Glutamatergic neuron (in vitro differentiated cells): ENCODE data around the gene KCNE3. TPM values are rescaled to one million over a fixed set of nuclear protein-coding genes. Genes with fewer than 3 reads are reported as not detected.

ENCODE experiments used
- DNase-seq: peaks from one replicate; pipeline ENCODE4 v3.0.0; 2022
- H3K27ac Mint-ChIP-seq: one replicate; pipeline ENCODE4 v1.8.0; 2020; ENCODE audit warnings: mild to moderate bottlenecking, mixed read lengths, inconsistent platforms; ENCODE audit not compliant: unreplicated experiment
- H3K27me3 Mint-ChIP-seq: one replicate; pipeline ENCODE4 v1.8.0; 2020; ENCODE audit warnings: mild to moderate bottlenecking, moderate library complexity, mixed read lengths, inconsistent platforms; ENCODE audit not compliant: unreplicated experiment
- H3K36me3 Mint-ChIP-seq: one replicate; pipeline ENCODE4 v1.8.0; 2020; ENCODE audit warnings: mild to moderate bottlenecking, mixed read lengths, inconsistent platforms; ENCODE audit not compliant: unreplicated experiment
- H3K4me1 Mint-ChIP-seq: one replicate; pipeline ENCODE4 v1.8.0; 2020; ENCODE audit warnings: mild to moderate bottlenecking, low read depth, mixed read lengths, inconsistent platforms; ENCODE audit not compliant: unreplicated experiment
- H3K4me3 Mint-ChIP-seq: one replicate; pipeline ENCODE4 v1.8.0; 2020; ENCODE audit warnings: mild to moderate bottlenecking, mixed read lengths, inconsistent platforms; ENCODE audit not compliant: unreplicated experiment
- H3K9me3 Mint-ChIP-seq: one replicate; pipeline ENCODE4 v1.8.0; 2020; ENCODE audit warnings: mild to moderate bottlenecking, moderate library complexity, mixed read lengths, inconsistent platforms; ENCODE audit not compliant: unreplicated experiment
- total RNA-seq: library from RNA; stranded (reverse); fragmentation: NEBNext Ultra II Directional; extraction: Animal tissue kit (Norgen Biotek cat#: 25700); gene quantifications from one replicate; pipeline ENCODE4 v1.2.1, GENCODE V29; 2021; ENCODE audit not compliant: unreplicated experiment
- TF ChIP-seq, protein P1 (sequence below): fragments of 200-600 bp; sonication (generic); IDR thresholded peaks from one replicate; pipeline ENCODE4 v1.5.0; 2021; ENCODE audit not compliant: partially characterized antibody, unreplicated experiment

Gene KCNE3
- total RNA-seq, 1 donor from 2014 or later, result not detected

DNA sequence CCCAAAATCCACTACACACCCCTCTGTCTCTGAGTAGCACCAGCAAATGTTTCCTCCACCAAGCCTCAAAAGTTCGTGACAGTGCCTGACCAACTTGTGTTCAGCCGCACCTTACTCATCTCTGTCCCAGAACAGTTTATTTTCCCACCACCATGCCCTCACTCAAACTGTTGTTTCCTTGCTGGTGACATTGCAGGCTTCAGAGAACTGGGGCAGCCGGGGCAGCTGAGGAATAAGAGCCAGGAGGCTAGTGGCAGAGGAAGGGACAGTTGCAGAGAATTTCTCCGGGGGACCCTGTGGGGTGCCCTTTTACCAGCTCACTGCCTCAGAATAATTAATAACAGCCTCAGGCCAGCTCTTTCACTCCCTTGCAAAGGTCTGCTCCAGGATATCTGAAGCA lies 709 bp upstream of the KCNE3 start:
- peaks cover 4% of the 10 kb centered on the region for H3K36me3 Mint-ChIP-seq
- no peaks in the 10 kb centered on the region for H3K4me1 Mint-ChIP-seq
- peaks cover 7% of the 10 kb centered on the region for H3K9me3 Mint-ChIP-seq
- peak overlapping the region; percentile 38 for H3K27ac Mint-ChIP-seq
- peak overlapping the region; percentile 73 for H3K4me3 Mint-ChIP-seq
- no peak for DNase-seq
- TF ChIP-seq, protein P1, sequence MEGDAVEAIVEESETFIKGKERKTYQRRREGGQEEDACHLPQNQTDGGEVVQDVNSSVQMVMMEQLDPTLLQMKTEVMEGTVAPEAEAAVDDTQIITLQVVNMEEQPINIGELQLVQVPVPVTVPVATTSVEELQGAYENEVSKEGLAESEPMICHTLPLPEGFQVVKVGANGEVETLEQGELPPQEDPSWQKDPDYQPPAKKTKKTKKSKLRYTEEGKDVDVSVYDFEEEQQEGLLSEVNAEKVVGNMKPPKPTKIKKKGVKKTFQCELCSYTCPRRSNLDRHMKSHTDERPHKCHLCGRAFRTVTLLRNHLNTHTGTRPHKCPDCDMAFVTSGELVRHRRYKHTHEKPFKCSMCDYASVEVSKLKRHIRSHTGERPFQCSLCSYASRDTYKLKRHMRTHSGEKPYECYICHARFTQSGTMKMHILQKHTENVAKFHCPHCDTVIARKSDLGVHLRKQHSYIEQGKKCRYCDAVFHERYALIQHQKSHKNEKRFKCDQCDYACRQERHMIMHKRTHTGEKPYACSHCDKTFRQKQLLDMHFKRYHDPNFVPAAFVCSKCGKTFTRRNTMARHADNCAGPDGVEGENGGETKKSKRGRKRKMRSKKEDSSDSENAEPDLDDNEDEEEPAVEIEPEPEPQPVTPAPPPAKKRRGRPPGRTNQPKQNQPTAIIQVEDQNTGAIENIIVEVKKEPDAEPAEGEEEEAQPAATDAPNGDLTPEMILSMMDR, result no peak
- H3K27me3 Mint-ChIP-seq, result peaks cover 20% of the 10 kb centered on the region

DNA sequence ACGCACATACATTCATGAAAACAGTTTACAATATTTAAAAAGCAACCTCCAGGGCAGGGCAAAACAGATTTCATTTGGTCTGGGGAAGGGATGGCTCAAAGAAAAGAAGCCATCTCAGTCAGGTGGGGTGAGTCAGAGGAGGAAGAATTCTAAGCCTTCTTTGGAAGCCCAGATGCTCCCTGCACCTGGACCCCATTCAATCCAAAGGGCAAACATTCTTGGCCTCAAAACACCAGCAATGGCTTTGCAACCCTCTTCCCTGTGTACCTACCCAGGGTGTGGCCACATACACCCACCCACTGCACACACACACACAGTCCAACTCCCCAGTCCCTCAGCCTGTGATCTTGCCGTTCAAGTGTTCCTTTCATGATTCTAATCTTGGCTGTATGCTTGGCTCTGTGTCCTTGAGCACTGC lies 2.0 kb downstream of the KCNE3 start:
- DNase-seq, result no peak
- Mint-ChIP-seq H3K27me3 (peaks cover 17% of the 10 kb centered on the region), H3K27ac (no peak overlapping the region), H3K4me3 (no peak overlapping the region), H3K4me1 (no peaks in the 10 kb centered on the region), H3K36me3 (no peaks in the 10 kb centered on the region), H3K9me3 (peaks cover 6% of the 10 kb centered on the region)
- TF ChIP-seq, protein P1, result no peak

DNA sequence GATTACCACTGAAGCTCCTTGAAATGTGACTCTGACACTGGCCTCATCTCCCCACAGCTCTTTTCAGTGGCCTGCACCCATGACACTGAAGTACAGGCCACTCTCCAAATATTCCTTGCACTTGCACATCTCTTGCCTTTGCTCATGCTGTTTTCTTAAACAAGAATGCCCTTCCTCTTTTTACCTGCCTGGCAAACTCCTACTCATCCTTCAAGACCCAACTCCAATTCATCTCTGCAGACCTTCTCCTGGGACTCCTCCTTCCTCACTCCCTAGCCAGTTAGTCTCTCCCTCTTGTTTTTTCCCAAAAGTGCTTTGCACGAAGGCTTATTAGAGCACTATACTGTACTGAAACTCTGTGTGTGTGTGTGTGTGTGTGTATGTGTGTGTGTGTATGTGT lies 2.6 kb downstream of the KCNE3 start:
- Mint-ChIP-seq H3K4me1 (no peaks in the 10 kb centered on the region), H3K36me3 (no peaks in the 10 kb centered on the region), H3K27me3 (peaks cover 17% of the 10 kb centered on the region), H3K27ac (no peak overlapping the region), H3K9me3 (peaks cover 6% of the 10 kb centered on the region), H3K4me3 (no peak overlapping the region)
- TF ChIP-seq, protein P1, result no peak
- no peak for DNase-seq

DNA sequence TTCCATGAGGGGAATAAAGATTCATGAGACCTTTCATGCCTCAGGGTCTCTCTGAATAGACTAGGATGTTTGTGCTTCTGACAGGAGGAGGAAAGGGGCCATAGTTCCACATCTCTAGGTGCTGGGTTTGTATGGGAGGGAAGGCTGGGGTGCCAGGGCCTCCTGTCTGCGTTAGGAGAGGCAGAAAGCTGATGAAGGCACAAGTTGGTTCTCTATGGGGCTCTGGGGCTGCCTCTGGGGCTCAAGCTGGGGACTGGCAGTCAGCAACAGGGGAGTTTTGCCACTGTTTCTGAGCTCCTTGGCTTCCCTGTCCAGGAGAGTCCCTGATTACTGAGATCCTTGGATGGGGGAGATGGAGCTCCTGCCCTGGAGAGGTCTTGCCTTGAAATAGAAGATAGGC lies 4.1 kb downstream of the KCNE3 start:
- Mint-ChIP-seq H3K36me3 (no peaks in the 10 kb centered on the region), H3K4me3 (no peak overlapping the region), H3K27me3 (peaks cover 17% of the 10 kb centered on the region), H3K9me3 (peaks cover 5% of the 10 kb centered on the region), H3K27ac (no peak overlapping the region), H3K4me1 (no peaks in the 10 kb centered on the region)
- no peak for DNase-seq
- TF ChIP-seq, protein P1, result no peak

DNA sequence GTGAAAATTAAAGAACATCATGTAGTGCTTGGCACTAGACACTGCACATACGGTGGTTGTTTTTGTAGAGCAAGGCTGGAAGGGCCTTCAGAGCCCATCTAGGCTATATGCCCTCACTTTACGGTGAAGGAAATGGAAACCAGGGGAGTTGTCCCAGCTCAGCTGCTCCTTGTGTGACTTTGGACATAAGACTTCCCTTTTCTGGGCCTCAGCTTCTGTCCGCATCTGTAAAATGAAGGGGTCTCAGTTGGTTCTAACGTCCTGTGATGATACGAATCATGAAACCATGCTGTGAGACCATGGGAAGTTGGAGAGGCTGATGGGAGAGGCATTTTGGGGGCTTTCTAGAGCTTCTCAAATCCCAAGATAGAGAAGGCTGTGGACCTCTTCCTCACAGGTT lies 4.7 kb downstream of the KCNE3 start:
- no peak overlapping the region for H3K4me3 Mint-ChIP-seq
- H3K36me3 Mint-ChIP-seq, result no peaks in the 10 kb centered on the region
- H3K27me3 Mint-ChIP-seq, result peaks cover 14% of the 10 kb centered on the region
- TF ChIP-seq, protein P1, result no peak
- H3K27ac Mint-ChIP-seq, result no peak overlapping the region
- no peaks in the 10 kb centered on the region for H3K4me1 Mint-ChIP-seq
- H3K9me3 Mint-ChIP-seq, result peaks cover 1% of the 10 kb centered on the region
- DNase-seq, result no peak
